Measurements from ENCODE around the gene MYBBP1A.
A peak's percentile ranks its signal among the peaks of the same experiment; 100 is the strongest.
"Not testable (repeated sequence)": the region's sequence is repeated elsewhere in the genome, so short reads cannot be mapped to it uniquely, and the experiment has no call there.

MYBBP1A gene

DNA sequence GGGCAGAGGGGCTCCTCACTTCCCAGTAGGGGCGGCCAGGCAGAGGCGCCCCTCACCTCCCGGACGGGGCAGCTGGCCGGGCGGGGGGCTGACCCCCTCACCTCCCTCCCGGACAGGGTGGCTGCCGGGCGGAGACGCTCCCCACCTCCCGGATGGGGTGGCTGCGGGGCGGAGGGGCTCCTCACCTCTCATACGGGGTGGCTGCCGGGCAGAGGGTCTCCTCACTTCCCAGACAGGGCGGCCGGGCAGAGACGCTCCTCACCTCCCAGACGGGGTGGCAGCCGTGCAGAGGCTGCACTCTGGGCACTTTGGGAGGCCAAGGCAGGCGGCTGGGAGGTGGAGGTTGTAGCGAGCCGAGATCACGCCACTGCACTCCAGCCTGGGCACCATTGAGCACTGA is 23.2 kb upstream of the MYBBP1A start:
- not testable (repeated sequence) for H3K4me1 ChIP-seq (ENCODE audit: insufficient read depth, low read length); H3K9ac ChIP-seq (ENCODE audit: low read length); H3K36me3 ChIP-seq (ENCODE audit: insufficient read depth, low read length); H3K9me3 ChIP-seq (ENCODE audit: low read length); H3K27me3 ChIP-seq (ENCODE audit: control insufficient read depth in 1 of 2, insufficient read depth in 2 of 2, low read length in 2 of 2); H3K4me3 ChIP-seq (ENCODE audit: low read depth in 1 of 2, low read length in 2 of 2); H3K27ac ChIP-seq (ENCODE audit: low read depth, low read length)

DNA sequence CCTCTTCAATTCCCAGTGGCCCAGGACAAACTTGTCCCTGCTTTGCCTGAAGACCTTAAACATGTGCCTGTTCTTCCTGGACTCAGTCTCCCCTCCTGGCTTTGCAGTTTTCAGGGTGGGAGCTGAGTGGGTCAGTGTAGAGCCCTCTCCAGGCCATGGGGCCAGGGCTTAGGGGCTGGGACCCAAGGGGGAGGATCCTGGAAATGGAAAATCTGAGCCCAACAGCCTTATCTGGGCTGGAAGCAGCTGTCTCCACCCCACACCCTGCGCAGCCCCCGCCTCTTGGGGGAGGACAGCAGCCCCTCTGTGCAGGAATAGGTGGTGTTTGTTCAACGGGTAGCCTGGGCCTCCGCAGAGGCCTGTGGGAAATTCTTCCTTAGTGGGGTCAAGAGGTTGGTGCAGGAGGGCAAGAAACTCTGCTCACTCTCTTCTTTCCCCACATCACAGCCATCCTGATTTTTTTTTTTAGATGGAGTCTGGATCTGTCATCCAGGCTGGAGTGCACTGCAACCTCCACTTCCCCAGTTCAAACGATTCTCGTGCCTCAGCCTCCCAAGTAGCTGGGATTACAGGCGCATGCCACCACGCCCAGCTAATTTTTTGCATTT is 22.3 kb upstream of the MYBBP1A start:
- H3K36me3 ChIP-seq (ENCODE audit: insufficient read depth, low read length): no peaks in the 10 kb centered on the region
- no peaks in the 10 kb centered on the region for H3K9me3 ChIP-seq (ENCODE audit: low read length)
- H3K27ac ChIP-seq (ENCODE audit: low read depth, low read length): no peak overlapping the region
- no peaks in the 10 kb centered on the region for H3K4me1 ChIP-seq (ENCODE audit: insufficient read depth, low read length)
- no peak overlapping the region for H3K9ac ChIP-seq (ENCODE audit: low read length)
- H3K27me3 ChIP-seq (ENCODE audit: control insufficient read depth in 1 of 2, insufficient read depth in 2 of 2, low read length in 2 of 2): no peaks in the 10 kb centered on the region
- H3K4me3 ChIP-seq (ENCODE audit: low read depth in 1 of 2, low read length in 2 of 2): no peak overlapping the region

DNA sequence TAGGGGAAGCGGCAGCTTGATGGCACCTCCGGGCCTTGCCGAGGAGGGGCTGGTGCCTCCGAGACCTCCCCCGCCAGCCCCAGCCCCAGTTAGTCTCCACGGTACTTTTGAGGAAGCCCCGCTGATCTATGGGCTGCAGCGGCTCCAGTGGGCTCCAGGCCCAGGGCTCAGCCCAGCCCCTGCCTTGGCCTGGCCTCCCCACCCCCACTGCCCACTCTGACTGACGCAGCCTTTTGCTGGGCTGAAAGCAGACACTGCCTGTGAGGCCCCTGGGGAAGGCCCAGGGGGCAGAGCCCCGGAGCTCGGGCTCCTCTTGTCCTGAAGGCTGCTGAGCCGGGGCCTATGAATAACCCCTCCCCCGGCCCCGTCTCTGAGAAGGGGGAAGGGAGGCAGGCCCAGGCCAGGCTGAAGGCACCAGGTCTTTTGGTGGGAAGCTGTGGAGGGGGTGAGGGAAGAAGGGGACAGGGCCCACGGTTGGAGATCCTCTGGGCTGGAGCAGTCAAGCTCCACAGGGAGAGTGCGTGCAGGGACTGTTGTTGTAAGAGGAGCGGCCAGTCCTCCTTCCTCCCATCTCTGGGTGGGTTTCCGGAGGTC is 21.6 kb upstream of the MYBBP1A start:
- no peaks in the 10 kb centered on the region for H3K4me1 ChIP-seq (ENCODE audit: insufficient read depth, low read length)
- no peaks in the 10 kb centered on the region for H3K27me3 ChIP-seq (ENCODE audit: control insufficient read depth in 1 of 2, insufficient read depth in 2 of 2, low read length in 2 of 2)
- H3K9ac ChIP-seq (ENCODE audit: low read length): no peak overlapping the region
- H3K27ac ChIP-seq (ENCODE audit: low read depth, low read length): no peak overlapping the region
- H3K4me3 ChIP-seq (ENCODE audit: low read depth in 1 of 2, low read length in 2 of 2): no peak overlapping the region
- H3K36me3 ChIP-seq (ENCODE audit: insufficient read depth, low read length): no peaks in the 10 kb centered on the region
- H3K9me3 ChIP-seq (ENCODE audit: low read length): no peaks in the 10 kb centered on the region

DNA sequence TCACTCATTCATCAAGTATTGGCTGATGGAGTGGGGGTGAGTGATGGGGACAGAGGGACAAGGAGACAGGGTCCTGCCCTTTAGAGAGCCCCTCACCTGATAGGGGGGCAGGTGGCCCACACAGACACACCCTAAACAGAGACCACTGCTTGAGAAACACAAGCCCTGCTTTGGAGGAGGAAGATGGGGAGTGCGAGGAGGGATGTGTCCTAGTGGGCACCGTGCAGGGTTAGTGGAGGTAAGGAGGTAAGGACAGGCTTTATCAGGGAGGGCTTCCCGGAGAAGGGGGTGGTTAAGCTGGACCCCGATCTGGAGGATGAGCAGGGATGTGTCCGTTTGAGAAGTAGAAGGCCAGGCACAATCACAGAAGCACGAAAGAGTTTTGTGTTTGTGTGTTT is 21.0 kb upstream of the MYBBP1A start:
- H3K9ac ChIP-seq (ENCODE audit: low read length): no peak overlapping the region
- no peak overlapping the region for H3K4me3 ChIP-seq (ENCODE audit: low read depth in 1 of 2, low read length in 2 of 2)
- H3K27me3 ChIP-seq (ENCODE audit: control insufficient read depth in 1 of 2, insufficient read depth in 2 of 2, low read length in 2 of 2): no peaks in the 10 kb centered on the region
- H3K27ac ChIP-seq (ENCODE audit: low read depth, low read length): no peak overlapping the region
- no peaks in the 10 kb centered on the region for H3K36me3 ChIP-seq (ENCODE audit: insufficient read depth, low read length)
- no peaks in the 10 kb centered on the region for H3K4me1 ChIP-seq (ENCODE audit: insufficient read depth, low read length)
- no peaks in the 10 kb centered on the region for H3K9me3 ChIP-seq (ENCODE audit: low read length)

DNA sequence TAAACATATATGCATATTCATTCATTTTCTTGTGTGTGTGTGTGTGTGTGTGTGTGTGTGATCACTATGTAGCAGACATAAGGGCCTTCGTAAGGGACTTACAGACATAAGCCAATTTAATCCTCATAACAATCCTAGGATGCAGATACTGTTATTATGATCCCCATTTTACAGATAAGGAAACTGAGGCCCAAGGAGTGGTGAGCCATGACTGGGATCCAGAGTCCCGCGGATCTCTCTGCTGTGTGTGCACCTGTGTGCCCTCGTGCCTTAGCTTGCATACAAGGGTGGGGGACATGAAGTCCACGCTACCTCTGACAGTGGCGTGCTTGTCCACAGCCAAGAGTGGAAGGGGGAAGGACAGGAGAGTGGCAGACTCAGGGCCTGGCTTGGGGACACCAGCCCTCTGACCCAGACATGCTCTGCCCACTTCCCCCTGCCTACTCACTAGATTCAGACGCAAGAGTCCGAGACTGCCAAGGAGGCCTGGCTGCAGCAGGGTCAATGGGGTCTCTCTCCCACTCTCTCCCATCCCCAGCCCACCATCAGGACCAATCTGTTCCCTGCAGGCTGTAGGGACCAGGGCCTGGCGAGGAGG is 19.4 kb upstream of the MYBBP1A start:
- H3K4me1 ChIP-seq (ENCODE audit: insufficient read depth, low read length): no peaks in the 10 kb centered on the region
- H3K27ac ChIP-seq (ENCODE audit: low read depth, low read length): no peak overlapping the region
- no peak overlapping the region for H3K4me3 ChIP-seq (ENCODE audit: low read depth in 1 of 2, low read length in 2 of 2)
- H3K27me3 ChIP-seq (ENCODE audit: control insufficient read depth in 1 of 2, insufficient read depth in 2 of 2, low read length in 2 of 2): no peaks in the 10 kb centered on the region
- no peaks in the 10 kb centered on the region for H3K9me3 ChIP-seq (ENCODE audit: low read length)
- no peak overlapping the region for H3K9ac ChIP-seq (ENCODE audit: low read length)
- no peaks in the 10 kb centered on the region for H3K36me3 ChIP-seq (ENCODE audit: insufficient read depth, low read length)

DNA sequence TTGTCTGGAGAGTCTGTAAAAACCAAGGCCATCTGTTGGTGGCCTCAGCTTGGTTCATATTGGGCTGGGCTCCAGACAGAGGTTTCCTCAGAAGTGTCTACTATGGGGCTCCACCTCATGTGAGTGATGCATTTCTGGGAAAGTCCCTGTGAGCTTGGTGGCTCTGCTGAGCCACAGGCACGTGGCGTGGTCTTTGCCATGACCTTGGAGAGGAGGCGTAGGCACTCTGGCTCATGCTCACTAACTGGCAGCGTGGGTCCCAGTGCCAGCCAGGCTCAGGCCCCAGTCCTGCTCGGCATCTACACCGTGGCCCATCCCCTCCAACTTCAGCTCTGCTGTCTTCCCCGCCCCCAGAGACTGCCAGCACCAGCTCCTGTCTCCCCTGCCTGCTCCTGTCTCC is 18.5 kb upstream of the MYBBP1A start:
- H3K4me1 ChIP-seq (ENCODE audit: insufficient read depth, low read length): no peaks in the 10 kb centered on the region
- no peaks in the 10 kb centered on the region for H3K36me3 ChIP-seq (ENCODE audit: insufficient read depth, low read length)
- no peak overlapping the region for H3K9ac ChIP-seq (ENCODE audit: low read length)
- no peak overlapping the region for H3K4me3 ChIP-seq (ENCODE audit: low read depth in 1 of 2, low read length in 2 of 2)
- H3K27me3 ChIP-seq (ENCODE audit: control insufficient read depth in 1 of 2, insufficient read depth in 2 of 2, low read length in 2 of 2): no peaks in the 10 kb centered on the region
- H3K27ac ChIP-seq (ENCODE audit: low read depth, low read length): no peak overlapping the region
- no peaks in the 10 kb centered on the region for H3K9me3 ChIP-seq (ENCODE audit: low read length)

DNA sequence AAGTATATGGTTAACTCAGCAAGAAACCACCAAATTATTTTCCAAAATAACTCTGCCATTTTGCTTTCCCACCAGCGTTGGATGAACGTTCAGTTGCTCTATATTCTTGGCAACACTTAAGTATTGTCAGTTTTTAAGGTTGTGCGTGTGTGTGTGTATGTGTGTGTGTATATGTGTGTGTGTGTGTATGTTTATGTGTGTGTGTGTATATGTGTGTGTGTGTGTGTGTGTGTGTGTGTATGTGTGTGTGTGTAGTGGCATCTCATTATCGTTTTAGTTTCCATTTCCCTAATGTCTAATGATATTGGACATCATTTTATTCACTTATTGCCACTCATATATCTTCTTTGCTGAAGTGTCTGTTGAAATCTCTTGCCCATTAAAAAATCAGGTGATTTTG is 17.9 kb upstream of the MYBBP1A start:
- H3K4me3 ChIP-seq (ENCODE audit: low read depth in 1 of 2, low read length in 2 of 2): no peak overlapping the region
- H3K27me3 ChIP-seq (ENCODE audit: control insufficient read depth in 1 of 2, insufficient read depth in 2 of 2, low read length in 2 of 2): no peaks in the 10 kb centered on the region
- H3K27ac ChIP-seq (ENCODE audit: low read depth, low read length): no peak overlapping the region
- H3K4me1 ChIP-seq (ENCODE audit: insufficient read depth, low read length): no peaks in the 10 kb centered on the region
- no peak overlapping the region for H3K9ac ChIP-seq (ENCODE audit: low read length)
- no peaks in the 10 kb centered on the region for H3K36me3 ChIP-seq (ENCODE audit: insufficient read depth, low read length)
- H3K9me3 ChIP-seq (ENCODE audit: low read length): no peaks in the 10 kb centered on the region

DNA sequence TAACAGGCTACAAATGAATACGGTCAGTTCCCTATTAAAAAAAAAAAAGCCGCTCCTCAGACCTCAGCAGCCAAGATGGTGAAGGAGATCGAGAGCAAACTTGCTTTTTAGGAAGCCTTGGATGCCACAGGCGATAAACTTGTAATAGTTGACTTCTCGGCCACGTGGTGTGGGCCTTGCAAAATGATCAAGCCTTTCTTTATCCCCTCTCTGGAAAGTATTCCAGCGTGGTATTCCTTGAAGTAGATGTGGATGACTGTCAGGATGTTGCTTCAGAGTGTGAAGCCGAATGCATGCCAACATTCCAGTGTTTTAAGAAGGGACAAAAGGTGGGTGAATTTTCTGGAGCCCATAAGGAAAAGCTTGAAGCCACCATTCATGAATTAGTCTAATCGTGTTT is 16.9 kb upstream of the MYBBP1A start:
- no peaks in the 10 kb centered on the region for H3K27me3 ChIP-seq (ENCODE audit: control insufficient read depth in 1 of 2, insufficient read depth in 2 of 2, low read length in 2 of 2)
- H3K4me3 ChIP-seq (ENCODE audit: low read depth in 1 of 2, low read length in 2 of 2): no peak overlapping the region
- no peaks in the 10 kb centered on the region for H3K4me1 ChIP-seq (ENCODE audit: insufficient read depth, low read length)
- H3K9ac ChIP-seq (ENCODE audit: low read length): no peak overlapping the region
- no peaks in the 10 kb centered on the region for H3K36me3 ChIP-seq (ENCODE audit: insufficient read depth, low read length)
- H3K9me3 ChIP-seq (ENCODE audit: low read length): no peaks in the 10 kb centered on the region
- no peak overlapping the region for H3K27ac ChIP-seq (ENCODE audit: low read depth, low read length)

DNA sequence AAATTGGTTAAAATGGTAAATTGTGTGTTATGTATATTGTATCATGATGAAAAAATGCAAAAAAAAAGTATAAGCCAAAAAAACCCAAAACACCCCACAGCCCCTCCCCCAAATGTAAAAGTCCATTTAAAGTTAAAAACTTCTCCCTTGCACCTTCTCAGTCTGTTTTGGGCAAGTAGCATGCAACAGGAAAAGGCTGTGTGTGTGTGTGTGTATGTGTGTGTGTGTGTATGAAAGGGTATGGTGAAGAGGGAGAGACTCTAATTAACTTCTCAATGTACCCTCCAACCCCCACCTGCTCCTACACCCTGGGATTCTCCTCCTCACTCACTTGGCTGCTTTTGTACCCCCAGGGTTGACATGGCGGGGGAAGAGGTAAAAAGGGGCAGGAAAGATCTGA is 14.4 kb upstream of the MYBBP1A start:
- Histone ChIP-seq H3K27ac (ENCODE audit: low read depth, low read length) (no peak overlapping the region), H3K9me3 (ENCODE audit: low read length) (no peaks in the 10 kb centered on the region), H3K4me3 (ENCODE audit: low read depth in 1 of 2, low read length in 2 of 2) (no peak overlapping the region), H3K36me3 (ENCODE audit: insufficient read depth, low read length) (no peaks in the 10 kb centered on the region), H3K9ac (ENCODE audit: low read length) (no peak overlapping the region), H3K4me1 (ENCODE audit: insufficient read depth, low read length) (no peaks in the 10 kb centered on the region), H3K27me3 (ENCODE audit: control insufficient read depth in 1 of 2, insufficient read depth in 2 of 2, low read length in 2 of 2) (no peaks in the 10 kb centered on the region)

DNA sequence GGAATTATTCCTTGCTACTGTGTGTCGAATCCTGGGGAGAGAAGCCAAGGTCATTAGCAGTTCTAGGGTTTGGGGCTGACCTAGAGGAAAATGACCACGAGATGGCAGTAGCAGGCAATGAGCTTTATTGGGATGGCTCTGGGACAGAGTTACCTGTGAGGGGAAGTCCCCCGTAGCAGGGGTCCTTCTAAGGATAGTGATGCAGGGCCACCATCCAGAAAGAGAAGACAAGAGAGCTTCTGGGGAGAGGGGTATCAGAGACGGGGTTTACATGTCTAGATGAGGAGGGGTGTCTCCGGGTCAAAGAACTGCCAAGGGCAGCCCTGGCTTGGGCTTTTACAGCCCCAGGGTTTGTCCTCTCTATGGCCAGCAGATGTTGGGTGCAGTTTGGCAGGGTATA is 11.6 kb upstream of the MYBBP1A start:
- H3K9ac ChIP-seq (ENCODE audit: low read length): no peak overlapping the region
- H3K4me3 ChIP-seq (ENCODE audit: low read depth in 1 of 2, low read length in 2 of 2): no peak overlapping the region
- H3K27ac ChIP-seq (ENCODE audit: low read depth, low read length): no peak overlapping the region
- H3K4me1 ChIP-seq (ENCODE audit: insufficient read depth, low read length): no peaks in the 10 kb centered on the region
- H3K27me3 ChIP-seq (ENCODE audit: control insufficient read depth in 1 of 2, insufficient read depth in 2 of 2, low read length in 2 of 2): no peaks in the 10 kb centered on the region
- no peaks in the 10 kb centered on the region for H3K36me3 ChIP-seq (ENCODE audit: insufficient read depth, low read length)
- no peaks in the 10 kb centered on the region for H3K9me3 ChIP-seq (ENCODE audit: low read length)

DNA sequence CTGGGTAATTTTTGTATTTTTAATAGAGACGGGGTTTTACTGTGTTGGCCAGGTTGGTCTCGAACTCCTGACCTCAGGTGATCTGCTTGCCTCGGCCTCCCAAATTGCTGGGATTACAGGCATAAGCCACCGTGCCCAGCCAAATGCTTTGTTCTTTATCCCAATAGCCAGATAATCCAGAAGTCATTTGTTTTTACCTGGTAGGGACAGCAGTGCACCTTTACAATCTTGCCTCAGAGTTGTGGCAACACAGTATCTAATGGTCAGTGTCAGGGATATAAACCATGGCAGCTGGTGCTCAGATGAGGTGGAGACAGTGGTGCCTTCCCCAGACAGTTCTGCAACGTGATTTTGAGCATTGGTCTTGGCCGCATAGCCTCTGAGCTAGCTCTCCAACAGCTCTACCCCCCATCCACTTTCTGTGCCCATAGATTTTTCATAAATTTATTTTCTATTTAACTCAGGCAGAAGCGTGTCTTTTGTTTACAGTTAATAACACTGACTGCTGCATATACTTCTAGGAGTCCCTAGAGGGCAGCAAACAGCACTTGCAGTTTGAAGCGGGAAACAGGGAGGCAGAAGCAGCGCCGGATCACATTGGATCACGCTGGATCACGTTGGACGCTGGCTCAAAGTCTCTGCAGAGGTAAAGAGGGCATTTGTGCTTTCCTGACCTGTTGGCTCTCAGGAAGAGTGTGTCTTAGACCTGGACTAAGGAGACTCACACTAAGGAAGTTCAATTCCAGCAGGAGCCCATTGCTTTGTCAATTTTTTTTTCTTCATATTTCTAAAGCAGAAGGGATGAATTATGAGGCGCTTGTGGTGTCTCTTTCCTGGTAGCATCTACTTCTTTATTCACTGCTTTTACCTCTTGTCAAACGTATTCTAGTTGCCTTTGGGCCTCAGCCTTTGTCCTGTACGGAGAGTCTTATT is 10.3 kb upstream of the MYBBP1A start:
- no peak overlapping the region for H3K27ac ChIP-seq (ENCODE audit: low read depth, low read length)
- H3K4me1 ChIP-seq (ENCODE audit: insufficient read depth, low read length): no peaks in the 10 kb centered on the region
- H3K9me3 ChIP-seq (ENCODE audit: low read length): no peaks in the 10 kb centered on the region
- H3K4me3 ChIP-seq (ENCODE audit: low read depth in 1 of 2, low read length in 2 of 2): no peak overlapping the region
- peak overlapping the region; percentile 4 for H3K9ac ChIP-seq (ENCODE audit: low read length)
- no peaks in the 10 kb centered on the region for H3K36me3 ChIP-seq (ENCODE audit: insufficient read depth, low read length)
- H3K27me3 ChIP-seq (ENCODE audit: control insufficient read depth in 1 of 2, insufficient read depth in 2 of 2, low read length in 2 of 2): no peaks in the 10 kb centered on the region
